Neural cell (in vitro differentiated cells): Measurements from ENCODE around the gene GTSE1. TPM values are rescaled to one million over a fixed set of nuclear protein-coding genes. Genes with fewer than 3 reads are reported as not detected.

Source experiments
- H2AFZ ChIP-seq: fragments of 200-600, 300-800 bp; sonication (generic), shearing (Covaris generic); 2 replicates; pipeline ENCODE4 v1.6.0; 2014; ENCODE audit warnings: low read depth, mild to moderate bottlenecking, antibody characterized with exemption, low read length, moderate library complexity
- H3F3A ChIP-seq: fragments of 200-600 bp; shearing (Covaris generic); 2 replicates; pipeline ENCODE4 v1.6.1; 2016; ENCODE audit warnings: mild to moderate bottlenecking, moderate library complexity, mixed read lengths, antibody characterized with exemption, low read length; ENCODE audit not compliant: insufficient read depth, poor library complexity, severe bottlenecking
- H3K27ac ChIP-seq: fragments of 200-600, 300-800 bp; sonication (generic), shearing (Covaris generic); 2 replicates; pipeline ENCODE4 v1.5.1; 2014; ENCODE audit warnings: mild to moderate bottlenecking, low read length, moderate library complexity
- H3K27me3 ChIP-seq: fragments of 300-800, 200-600 bp; sonication (generic), shearing (Covaris generic); 2 replicates; pipeline ENCODE4 v1.6.0; 2014; ENCODE audit warnings: mild to moderate bottlenecking, low read depth, low read length, moderate library complexity; ENCODE audit not compliant: insufficient read depth
- H3K36me3 ChIP-seq: fragments of 300-800, 200-600 bp; sonication (generic), shearing (Covaris generic); 2 replicates; pipeline ENCODE4 v1.5.1; 2014; ENCODE audit warnings: mild to moderate bottlenecking, antibody characterized with exemption, low read length, moderate library complexity; ENCODE audit not compliant: insufficient read depth
- H3K4me2 ChIP-seq: fragments of 300-800, 200-600 bp; sonication (generic), shearing (Covaris generic); 2 replicates; pipeline ENCODE4 v1.6.0; 2014; ENCODE audit warnings: mild to moderate bottlenecking, low read length
- H3K4me3 ChIP-seq: fragments of 300-800, 200-600 bp; sonication (generic), shearing (Covaris generic); 2 replicates; pipeline ENCODE4 v1.5.1; 2014; ENCODE audit warnings: mild to moderate bottlenecking, low read length, moderate library complexity
- H3K79me2 ChIP-seq: fragments of 200-600 bp; shearing (Covaris generic); replicated peaks from 2 replicates; pipeline ENCODE4 v1.6.0; 2014; ENCODE audit warnings: mild to moderate bottlenecking, low read length, moderate library complexity; ENCODE audit not compliant: insufficient read depth
- H3K9ac ChIP-seq: fragments of 300-800, 200-600 bp; sonication (generic), shearing (Covaris generic); 2 replicates; pipeline ENCODE4 v1.6.1; 2016; ENCODE audit warnings: mild to moderate bottlenecking, low read length, mixed read lengths
- H3K9me2 ChIP-seq: fragments of 200-600 bp; shearing (Covaris generic); 2 replicates; pipeline ENCODE4 v1.6.1; 2016; ENCODE audit warnings: mild to moderate bottlenecking, low read length, mixed read lengths; ENCODE audit not compliant: insufficient read depth
- H3K9me3 ChIP-seq: fragments of 200-600, 300-800 bp; sonication (generic), shearing (Covaris generic); 2 replicates; pipeline ENCODE4 v1.6.1; 2016; ENCODE audit warnings: mild to moderate bottlenecking, mixed run types, low read length, moderate library complexity, mixed read lengths
- H4K20me1 ChIP-seq: fragments of 200-600 bp; shearing (Covaris generic); 2 replicates; pipeline ENCODE4 v1.6.1; 2016; ENCODE audit warnings: mild to moderate bottlenecking, mixed run types; ENCODE audit not compliant: insufficient read depth
- CTCF ChIP-seq: fragments of 450-650 bp; IDR thresholded peaks from 2 replicates; pipeline ENCODE4 v1.5.1; 2014; ENCODE audit warnings: antibody characterized with exemption, mild to moderate bottlenecking, moderate library complexity; ENCODE audit not compliant: poor library complexity, severe bottlenecking
- EP300 ChIP-seq: fragments of 450-650 bp; conservative IDR thresholded peaks from 2 replicates; pipeline ENCODE4 v1.6.1; 2014; ENCODE audit warnings: antibody characterized with exemption, mild to moderate bottlenecking, moderate library complexity; ENCODE audit not compliant: poor library complexity, severe bottlenecking
- EZH2 ChIP-seq: fragments of 200-600, 300-800 bp; shearing (Covaris generic), sonication (generic); IDR thresholded peaks from 2 replicates; pipeline ENCODE4 v1.6.1; 2014; ENCODE audit warnings: antibody characterized with exemption, low read length, borderline replicate concordance, mild to moderate bottlenecking; ENCODE audit not compliant: insufficient read depth, poor library complexity, severe bottlenecking
- MXI1 ChIP-seq: fragments of 450-650 bp; conservative IDR thresholded peaks from 2 replicates; pipeline ENCODE4 v1.6.1; 2014; ENCODE audit warnings: antibody characterized with exemption, mild to moderate bottlenecking; ENCODE audit not compliant: poor library complexity, severe bottlenecking
- POLR2AphosphoS5 ChIP-seq: IDR thresholded peaks from 2 replicates; pipeline ENCODE4 v1.6.1; 2012
- RAD21 ChIP-seq: fragments of 450-650 bp; conservative IDR thresholded peaks from 2 replicates; pipeline ENCODE4 v1.6.1; 2014; ENCODE audit warnings: antibody characterized with exemption, mild to moderate bottlenecking, moderate library complexity
- SMC3 ChIP-seq: fragments of 450-650 bp; conservative IDR thresholded peaks from 2 replicates; pipeline ENCODE4 v1.6.1; 2014; ENCODE audit warnings: antibody characterized with exemption, mild to moderate bottlenecking, moderate library complexity; ENCODE audit not compliant: poor library complexity
- TAF1 ChIP-seq: IDR thresholded peaks from 2 replicates; pipeline ENCODE4 v1.6.1; 2012; ENCODE audit warnings: low read depth
- polyA plus RNA-seq: library from polyadenylated mRNA; depleted of rRNA; stranded (reverse); fragments of >200 nt; gene quantifications from 2 replicates; pipeline ENCODE4 v1.2.3, GENCODE V29; 2014
- TF ChIP-seq, protein P1 (sequence below): IDR thresholded peaks from 2 replicates; pipeline ENCODE4 v1.6.1; 2012; ENCODE audit warnings: borderline replicate concordance

GTSE1 gene
- polyA plus RNA-seq, 1 donor from 2014 or later: 0.28 TPM

DNA sequence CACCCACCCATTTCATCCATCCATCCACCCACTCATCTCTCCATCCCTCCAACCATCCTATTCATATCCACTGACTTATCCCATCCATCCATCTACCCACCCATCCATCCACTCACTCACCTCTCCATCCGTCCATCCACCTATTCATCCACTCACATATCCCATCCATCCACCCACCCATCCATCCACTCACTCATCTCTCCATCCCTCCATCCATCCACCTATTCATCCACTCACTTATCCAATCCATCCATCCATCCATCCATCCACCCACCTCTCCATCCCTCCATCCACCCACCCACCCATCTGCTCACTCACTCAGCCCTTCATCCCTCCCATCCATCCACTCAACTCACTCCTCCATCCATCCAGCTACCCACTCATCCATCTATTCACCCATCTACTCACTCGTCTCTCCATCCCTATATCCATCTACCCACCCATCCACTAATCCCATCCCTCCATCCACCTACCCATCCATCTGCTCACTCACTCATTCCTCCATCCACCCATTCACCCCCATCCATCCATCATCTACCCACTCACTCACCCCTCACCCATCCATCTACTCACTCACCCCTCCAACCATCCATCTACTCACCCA lies 75.1 kb downstream of the GTSE1 start:
- no peak overlapping the region for H3K4me2 ChIP-seq
- H3K9me3 ChIP-seq: no peaks in the 10 kb centered on the region
- H3K36me3 ChIP-seq: no peaks in the 10 kb centered on the region
- H3F3A ChIP-seq: no peaks in the 10 kb centered on the region
- H3K9ac ChIP-seq: no peak overlapping the region
- H3K9me2 ChIP-seq: no peaks in the 10 kb centered on the region
- no peaks in the 10 kb centered on the region for H4K20me1 ChIP-seq
- no peaks in the 10 kb centered on the region for H3K27me3 ChIP-seq
- no peak overlapping the region for H3K27ac ChIP-seq
- TF ChIP-seq MXI1 (no peak), CTCF (no peak)
- no peaks in the 10 kb centered on the region for H3K79me2 ChIP-seq
- H2AFZ ChIP-seq: no peak overlapping the region
- H3K4me3 ChIP-seq: no peak overlapping the region

DNA sequence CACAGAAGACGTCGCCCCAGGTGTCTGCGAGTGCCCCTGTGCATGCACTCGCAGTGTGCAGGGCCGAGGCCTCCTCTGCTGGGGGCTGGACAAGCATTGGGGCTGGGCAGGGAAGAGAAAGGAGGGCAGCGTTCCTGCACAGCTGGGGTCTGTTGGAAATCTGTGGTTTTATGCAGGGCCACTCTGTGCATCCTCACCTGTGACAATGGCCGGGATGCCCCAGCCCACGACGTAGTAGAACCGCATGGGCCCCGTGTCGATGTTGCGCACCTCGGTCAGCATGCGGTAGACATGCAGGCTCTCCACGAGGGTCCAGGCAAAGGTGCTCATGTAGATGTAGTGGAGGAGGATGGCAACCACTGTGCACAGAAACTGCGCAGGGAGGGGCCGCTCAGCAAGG lies 76.0 kb downstream of the GTSE1 start:
- no peak overlapping the region for H3K9ac ChIP-seq
- no peak overlapping the region for H3K27ac ChIP-seq
- H3K27me3 ChIP-seq: no peaks in the 10 kb centered on the region
- no peaks in the 10 kb centered on the region for H3F3A ChIP-seq
- no peak overlapping the region for H3K4me3 ChIP-seq
- H3K9me3 ChIP-seq: no peaks in the 10 kb centered on the region
- H3K9me2 ChIP-seq: no peaks in the 10 kb centered on the region
- H3K79me2 ChIP-seq: no peaks in the 10 kb centered on the region
- no peaks in the 10 kb centered on the region for H3K36me3 ChIP-seq
- no peaks in the 10 kb centered on the region for H4K20me1 ChIP-seq
- no peak for TF ChIP-seq RAD21
- no peak for TF ChIP-seq EZH2
- TF ChIP-seq SMC3: no peak
- TF ChIP-seq, protein P1, sequence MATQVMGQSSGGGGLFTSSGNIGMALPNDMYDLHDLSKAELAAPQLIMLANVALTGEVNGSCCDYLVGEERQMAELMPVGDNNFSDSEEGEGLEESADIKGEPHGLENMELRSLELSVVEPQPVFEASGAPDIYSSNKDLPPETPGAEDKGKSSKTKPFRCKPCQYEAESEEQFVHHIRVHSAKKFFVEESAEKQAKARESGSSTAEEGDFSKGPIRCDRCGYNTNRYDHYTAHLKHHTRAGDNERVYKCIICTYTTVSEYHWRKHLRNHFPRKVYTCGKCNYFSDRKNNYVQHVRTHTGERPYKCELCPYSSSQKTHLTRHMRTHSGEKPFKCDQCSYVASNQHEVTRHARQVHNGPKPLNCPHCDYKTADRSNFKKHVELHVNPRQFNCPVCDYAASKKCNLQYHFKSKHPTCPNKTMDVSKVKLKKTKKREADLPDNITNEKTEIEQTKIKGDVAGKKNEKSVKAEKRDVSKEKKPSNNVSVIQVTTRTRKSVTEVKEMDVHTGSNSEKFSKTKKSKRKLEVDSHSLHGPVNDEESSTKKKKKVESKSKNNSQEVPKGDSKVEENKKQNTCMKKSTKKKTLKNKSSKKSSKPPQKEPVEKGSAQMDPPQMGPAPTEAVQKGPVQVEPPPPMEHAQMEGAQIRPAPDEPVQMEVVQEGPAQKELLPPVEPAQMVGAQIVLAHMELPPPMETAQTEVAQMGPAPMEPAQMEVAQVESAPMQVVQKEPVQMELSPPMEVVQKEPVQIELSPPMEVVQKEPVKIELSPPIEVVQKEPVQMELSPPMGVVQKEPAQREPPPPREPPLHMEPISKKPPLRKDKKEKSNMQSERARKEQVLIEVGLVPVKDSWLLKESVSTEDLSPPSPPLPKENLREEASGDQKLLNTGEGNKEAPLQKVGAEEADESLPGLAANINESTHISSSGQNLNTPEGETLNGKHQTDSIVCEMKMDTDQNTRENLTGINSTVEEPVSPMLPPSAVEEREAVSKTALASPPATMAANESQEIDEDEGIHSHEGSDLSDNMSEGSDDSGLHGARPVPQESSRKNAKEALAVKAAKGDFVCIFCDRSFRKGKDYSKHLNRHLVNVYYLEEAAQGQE: no peak
- no peak for TF ChIP-seq TAF1
- no peak for TF ChIP-seq POLR2AphosphoS5
- no peak for TF ChIP-seq EP300
- no peak for TF ChIP-seq MXI1
- no peak for TF ChIP-seq CTCF
- H3K4me2 ChIP-seq: no peak overlapping the region
- no peak overlapping the region for H2AFZ ChIP-seq
